ENCODE measurements around the gene CRYZ.
A peak's percentile ranks its signal among the peaks of the same experiment; 100 is the strongest.
"Not testable (repeated sequence)": the region's sequence is repeated elsewhere in the genome, so short reads cannot be mapped to it uniquely, and the experiment has no call there.

Gene CRYZ, protein sequence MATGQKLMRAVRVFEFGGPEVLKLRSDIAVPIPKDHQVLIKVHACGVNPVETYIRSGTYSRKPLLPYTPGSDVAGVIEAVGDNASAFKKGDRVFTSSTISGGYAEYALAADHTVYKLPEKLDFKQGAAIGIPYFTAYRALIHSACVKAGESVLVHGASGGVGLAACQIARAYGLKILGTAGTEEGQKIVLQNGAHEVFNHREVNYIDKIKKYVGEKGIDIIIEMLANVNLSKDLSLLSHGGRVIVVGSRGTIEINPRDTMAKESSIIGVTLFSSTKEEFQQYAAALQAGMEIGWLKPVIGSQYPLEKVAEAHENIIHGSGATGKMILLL

GRCh38 chr1:74732960-74733603, at the start of gene CRYZ, which contains the start of gene TYW3:
Gene CRYZ (minus strand): TSS chr1:74733050. CDS start chr1:74724821, 8,229 bp downstream.
Gene TYW3 (plus strand): TSS chr1:74733152. CDS start chr1:74733245, 93 bp downstream.
- DNase-seq = peak; percentile 76

DNA sequence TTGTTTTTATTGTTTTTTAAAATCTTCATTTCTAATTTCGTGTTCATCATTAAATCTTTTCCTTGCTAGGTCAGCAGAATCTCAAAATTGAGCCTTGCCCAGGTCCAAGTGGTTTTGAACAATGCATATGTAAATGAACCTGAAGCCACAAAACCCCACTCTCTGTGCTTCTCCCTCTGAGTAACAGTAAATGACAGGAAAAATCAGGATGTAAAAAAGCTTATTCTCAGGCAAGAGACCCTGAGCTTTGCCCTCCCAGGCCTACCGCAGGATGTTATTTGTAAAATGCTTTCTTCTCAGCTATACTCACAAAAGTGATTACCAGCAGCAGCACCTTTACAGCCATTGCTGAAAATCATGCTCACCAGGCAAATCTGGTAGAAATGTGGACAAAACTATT, 47.7 kb upstream of the CRYZ start:
- DNase-seq = no peak

DNA sequence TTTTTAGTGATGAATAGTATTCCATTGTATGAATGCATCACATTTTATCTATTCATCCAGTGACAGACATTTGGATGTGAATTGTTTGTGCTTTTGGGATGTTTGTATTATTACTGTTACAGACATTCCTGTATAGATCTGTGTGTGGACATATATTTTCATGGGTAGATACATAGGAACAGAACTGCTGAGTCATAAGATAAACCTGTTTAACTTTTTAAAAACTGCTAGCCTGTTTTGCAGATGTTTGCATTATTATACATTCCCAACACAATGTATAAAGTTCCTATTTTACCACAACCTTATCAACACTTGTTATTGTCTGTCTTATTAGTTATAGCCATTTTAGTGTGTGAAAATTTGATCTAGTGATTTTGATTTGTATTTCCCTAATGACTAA, 46.9 kb upstream of the CRYZ start:
- no peak for DNase-seq

GRCh38 chr1:74777525-74777924, 44.7 kb upstream of the CRYZ start:
- no peak for DNase-seq

DNA sequence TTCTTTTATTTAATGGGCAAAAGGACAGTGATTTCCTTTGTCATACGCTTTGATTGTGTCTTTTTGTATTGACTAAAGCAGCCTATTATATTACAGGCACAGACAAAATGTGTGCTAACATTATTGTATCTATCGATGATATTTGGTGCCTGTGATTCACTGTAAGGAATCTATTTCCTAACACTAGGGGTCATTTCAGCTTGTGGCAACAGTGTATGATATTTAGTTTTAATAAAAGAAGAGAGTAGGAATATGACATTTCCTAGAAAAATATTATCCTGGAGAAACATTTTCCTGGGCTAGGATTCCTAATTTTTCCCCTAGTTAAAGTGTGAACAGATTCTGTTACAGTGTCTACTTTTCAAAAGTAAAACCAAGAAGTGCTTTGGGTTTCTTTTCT, 42.9 kb upstream of the CRYZ start:
- no peak for DNase-seq

- DNase-seq = no peak
These were observed 40.7 kb upstream of the CRYZ start for GRCh38 chr1:74773582-74773981.

DNA sequence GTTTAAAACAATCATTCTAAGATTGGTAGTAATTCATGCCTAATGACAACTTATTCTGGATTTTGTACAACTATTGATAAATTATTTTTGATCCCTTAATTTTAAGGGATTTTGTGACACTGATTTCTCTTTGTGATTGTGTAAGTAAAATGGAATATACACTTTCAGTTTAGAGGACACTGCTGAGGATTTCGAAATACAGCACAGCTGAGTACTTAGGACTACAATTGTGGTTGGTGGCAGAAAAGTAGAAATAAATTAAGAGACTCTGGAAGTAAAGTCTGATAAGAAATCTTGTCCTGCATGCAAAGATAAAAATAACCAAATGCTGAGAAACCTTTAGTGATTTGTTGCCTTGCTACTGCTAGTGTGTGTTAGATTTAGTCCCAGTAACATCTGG, 40.1 kb upstream of the CRYZ start:
- DNase-seq = no peak

- peak; percentile 34 for DNase-seq
These were observed 39.2 kb upstream of the CRYZ start for GRCh38 chr1:74771913-74772515.

GRCh38 chr1:74767490-74767889, 34.6 kb upstream of the CRYZ start:
- DNase-seq = no peak

GRCh38 chr1:74766579-74766978, 33.7 kb upstream of the CRYZ start:
- DNase-seq = no peak

GRCh38 chr1:74763807-74764206, 31.0 kb upstream of the CRYZ start:
- no peak for DNase-seq

- DNase-seq = not testable (repeated sequence)
These were observed 23.8 kb upstream of the CRYZ start for GRCh38 chr1:74756650-74757049.

DNA sequence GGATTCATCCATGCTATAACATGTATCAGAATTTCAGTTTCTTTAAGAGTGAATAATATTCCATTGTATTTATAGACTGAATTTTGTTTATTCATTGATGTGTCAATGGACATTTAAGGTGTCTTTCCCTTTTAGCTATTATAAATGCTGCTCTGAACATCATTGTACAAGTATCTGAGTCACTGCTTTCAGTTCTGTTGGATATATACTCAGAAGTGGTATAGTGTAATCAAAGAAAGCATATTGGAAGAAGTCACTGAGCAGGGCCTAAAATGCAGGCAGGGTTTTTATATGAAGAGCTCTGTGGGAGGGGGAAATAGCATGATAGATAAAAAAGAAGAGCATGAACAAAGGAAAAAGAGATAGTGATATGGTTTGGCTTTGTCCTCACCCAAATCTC, 22.6 kb upstream of the CRYZ start:
- no peak for DNase-seq

DNA sequence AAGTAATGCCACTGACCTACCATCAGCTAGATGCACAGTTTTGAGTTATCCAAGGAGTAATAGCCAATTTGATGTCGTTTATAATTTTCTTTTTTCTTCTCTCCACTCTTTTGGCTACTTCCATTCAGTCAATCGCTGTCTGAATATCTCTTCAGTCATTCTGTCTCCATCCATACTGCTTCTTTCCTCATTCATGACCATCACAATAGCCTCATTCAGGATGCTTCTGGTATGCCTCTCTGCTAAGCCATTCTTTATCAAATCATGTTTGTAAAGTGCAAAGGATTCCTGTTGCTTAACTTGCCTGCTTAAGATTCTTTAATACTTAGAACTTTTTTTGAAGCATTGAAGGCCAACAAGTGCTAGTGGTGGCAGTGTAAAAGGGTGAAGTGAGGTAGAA, 20.3 kb upstream of the CRYZ start:
- DNase-seq = no peak

GRCh38 chr1:74748960-74749359, 16.1 kb upstream of the CRYZ start:
- no peak for DNase-seq

DNA sequence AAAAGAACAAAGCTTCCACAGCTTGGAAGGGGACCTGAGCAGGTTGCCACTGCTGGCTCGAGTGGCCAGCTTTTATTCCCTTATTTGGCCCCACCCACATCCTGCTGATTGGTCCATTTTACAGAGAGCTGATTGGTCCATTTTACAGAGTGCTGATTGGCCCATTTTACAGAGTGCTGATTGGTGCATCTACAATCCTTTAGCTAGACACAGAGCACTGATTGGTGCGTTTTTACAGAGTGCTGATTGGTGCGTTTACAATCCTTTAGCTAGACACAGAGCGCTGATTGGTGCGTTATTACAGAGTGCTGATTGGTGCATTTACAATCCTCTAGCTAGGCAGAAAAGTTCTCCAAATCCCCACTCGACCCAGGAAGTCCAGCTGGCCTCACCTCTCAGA, 12.4 kb upstream of the CRYZ start:
- not testable (repeated sequence) for DNase-seq

DNA sequence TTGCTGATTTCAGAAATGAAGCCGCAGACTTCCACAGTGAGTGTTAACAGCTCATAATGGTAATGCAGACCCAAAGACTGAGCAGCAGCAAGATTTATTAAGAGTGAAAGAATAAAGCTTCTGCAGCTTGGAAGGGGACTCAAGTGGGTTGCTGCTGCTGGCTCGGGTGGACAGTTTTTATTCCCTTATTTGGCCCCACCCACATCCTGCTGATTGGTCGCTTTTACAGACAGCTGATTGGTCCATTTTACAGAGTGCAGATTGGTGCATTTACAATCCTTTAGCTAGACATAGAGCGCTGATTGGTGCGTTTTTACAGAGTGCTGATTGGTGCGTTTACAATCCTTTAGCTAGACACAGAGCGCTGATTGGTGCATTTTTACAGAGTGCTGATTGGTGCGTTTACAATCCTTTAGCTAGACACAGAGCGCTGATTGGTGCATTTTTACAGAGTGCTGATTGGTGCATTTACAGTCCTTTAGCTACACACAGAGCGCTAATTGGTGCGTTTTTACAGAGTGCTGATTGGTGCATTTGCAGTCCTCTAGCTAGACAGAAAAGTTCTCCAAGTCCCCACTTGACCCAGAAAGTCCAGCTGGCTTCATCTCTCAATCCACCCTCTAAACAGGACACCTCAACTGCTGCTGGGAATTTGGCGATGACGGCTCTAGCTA, 7.6 kb upstream of the CRYZ start:
- not testable (repeated sequence) for DNase-seq

- no peak for DNase-seq
These were observed 4.5 kb upstream of the CRYZ start for GRCh38 chr1:74737333-74737732.

- peak; percentile 44 for DNase-seq
These were observed 994 bp upstream of the CRYZ start for GRCh38 chr1:74733604-74734484.

DNA sequence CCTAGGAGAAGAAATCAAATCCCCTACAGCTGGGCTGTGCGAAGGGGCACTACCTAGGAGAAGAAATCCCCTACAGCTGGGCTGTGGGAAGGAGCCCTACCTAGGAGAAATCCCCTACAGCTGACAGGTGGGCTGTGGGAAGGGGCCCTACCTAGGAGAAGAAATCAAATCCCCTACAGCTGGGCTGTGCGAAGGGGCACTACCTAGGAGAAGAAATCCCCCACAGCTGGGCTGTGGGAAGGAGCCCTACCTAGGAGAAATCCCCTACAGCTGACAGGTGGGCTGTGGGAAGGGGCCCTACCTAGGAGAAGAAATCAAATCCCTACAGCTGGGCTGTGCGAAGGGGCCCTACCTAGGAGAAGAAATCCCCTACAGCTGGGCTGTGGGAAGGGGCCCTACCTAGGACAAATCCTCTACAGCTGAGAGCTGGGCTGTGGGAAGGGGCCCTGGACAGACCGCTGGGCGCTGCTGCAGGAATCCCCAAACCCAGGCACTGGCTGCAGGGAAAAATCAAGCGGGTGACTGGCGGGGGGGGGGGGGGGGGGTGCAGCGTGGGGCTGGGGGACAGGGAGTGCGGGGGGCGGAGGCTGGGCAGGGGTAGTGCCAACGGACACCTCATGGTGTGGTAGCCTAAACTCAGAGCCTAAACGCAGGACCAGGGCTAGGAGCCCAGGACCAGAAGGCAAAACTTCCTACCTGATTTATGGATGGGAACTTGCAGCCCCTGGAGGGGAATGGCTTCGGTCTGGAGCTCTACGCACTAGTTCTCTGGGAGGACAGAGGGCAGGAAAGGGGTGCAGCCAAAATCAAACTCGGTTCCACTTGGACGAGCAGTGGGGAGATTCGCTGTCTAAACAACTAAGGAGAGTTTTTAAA, 541 bp downstream of the CRYZ start:
- not testable (repeated sequence) for DNase-seq

- DNase-seq = no peak
These were observed 1.3 kb downstream of the CRYZ start for GRCh38 chr1:74731399-74732052.
